Activated B cell treated with CpG ODN at 0.5 μM for 24 hours (primary cell): ENCODE measurements around the gene ARFGAP3. TPM values are rescaled to one million over a fixed set of nuclear protein-coding genes. Genes with fewer than 3 reads are reported as not detected.

Experiments used
- ATAC-seq: fragments of 200-7000 bp; cut with Tn5 transposase; one replicate; pipeline ENCODE4 v1.10.0; 2021; ENCODE audit warnings: low read depth, mild to moderate bottlenecking, moderate library complexity
- CTCF ChIA-PET: fragments of 350-600 bp; sonication (Branson Sonifier 250); formaldehyde crosslinking; loops from one replicate; lab custom pipeline; 2021; ENCODE audit warnings: antibody characterized with exemption; lab: Charles Lee
- POLR2A ChIA-PET: fragments of 350-600 bp; sonication (Branson Sonifier 250); formaldehyde crosslinking; loops from one replicate; lab custom pipeline; 2021; ENCODE audit warnings: antibody characterized with exemption; lab: Charles Lee
- DNase-seq: peaks from one replicate; pipeline ENCODE4 v3.0.0; 2022
- H3K27ac Mint-ChIP-seq: one replicate; pipeline ENCODE4 v1.8.0; 2020; ENCODE audit warnings: mixed read lengths
- H3K27me3 Mint-ChIP-seq: one replicate; pipeline ENCODE4 v1.8.0; 2021; ENCODE audit warnings: mixed read lengths
- H3K36me3 Mint-ChIP-seq: one replicate; pipeline ENCODE4 v1.8.0; 2021; ENCODE audit warnings: low read depth, mixed read lengths
- H3K4me1 Mint-ChIP-seq: one replicate; pipeline ENCODE4 v1.8.0; 2021; ENCODE audit warnings: mixed read lengths
- H3K4me3 Mint-ChIP-seq: one replicate; pipeline ENCODE4 v1.8.0; 2020; ENCODE audit warnings: mild to moderate bottlenecking, mixed read lengths
- H3K9me3 Mint-ChIP-seq: one replicate; pipeline ENCODE4 v1.8.0; 2020; ENCODE audit warnings: mixed read lengths
- intact Hi-C: fragments of 100-400 bp; cut with micrococcal nuclease; formaldehyde crosslinking; loops from one replicate; pipeline ENCODE4 v1.15.1; 2024
- total RNA-seq: library from RNA; stranded (reverse); gene quantifications from 2 replicates; pipeline ENCODE4 v1.2.3, GENCODE V29; 2022
- TF ChIP-seq, protein P1 (sequence below): fragments of 200-600 bp; IDR thresholded peaks from one replicate; pipeline ENCODE4 v1.8.0; 2022; ENCODE audit warnings: antibody characterized with exemption, mild to moderate bottlenecking

The ARFGAP3 gene
- total RNA-seq, 1 donor from 2014 or later, result 35.2 TPM

DNA sequence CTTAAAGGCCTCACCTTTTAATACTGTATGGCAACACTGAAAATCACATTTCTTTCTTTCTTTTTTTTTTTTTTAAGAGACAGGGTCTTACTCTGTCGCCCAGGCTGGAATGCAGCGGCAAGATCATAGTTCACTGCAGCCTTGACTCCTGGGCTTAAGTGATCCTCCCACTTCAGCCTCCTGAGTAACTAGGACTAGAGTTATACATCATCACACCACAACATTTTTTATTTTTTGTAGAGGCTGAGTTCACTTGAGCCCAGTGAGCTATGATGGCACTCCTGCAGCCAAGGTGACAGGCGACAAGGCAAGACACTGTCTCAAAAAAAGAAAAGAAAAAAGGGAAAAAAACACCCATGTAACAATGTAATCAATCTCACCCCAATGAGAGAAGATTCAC, 10.0 kb downstream of the ARFGAP3 start:
- TF ChIP-seq, protein P1, sequence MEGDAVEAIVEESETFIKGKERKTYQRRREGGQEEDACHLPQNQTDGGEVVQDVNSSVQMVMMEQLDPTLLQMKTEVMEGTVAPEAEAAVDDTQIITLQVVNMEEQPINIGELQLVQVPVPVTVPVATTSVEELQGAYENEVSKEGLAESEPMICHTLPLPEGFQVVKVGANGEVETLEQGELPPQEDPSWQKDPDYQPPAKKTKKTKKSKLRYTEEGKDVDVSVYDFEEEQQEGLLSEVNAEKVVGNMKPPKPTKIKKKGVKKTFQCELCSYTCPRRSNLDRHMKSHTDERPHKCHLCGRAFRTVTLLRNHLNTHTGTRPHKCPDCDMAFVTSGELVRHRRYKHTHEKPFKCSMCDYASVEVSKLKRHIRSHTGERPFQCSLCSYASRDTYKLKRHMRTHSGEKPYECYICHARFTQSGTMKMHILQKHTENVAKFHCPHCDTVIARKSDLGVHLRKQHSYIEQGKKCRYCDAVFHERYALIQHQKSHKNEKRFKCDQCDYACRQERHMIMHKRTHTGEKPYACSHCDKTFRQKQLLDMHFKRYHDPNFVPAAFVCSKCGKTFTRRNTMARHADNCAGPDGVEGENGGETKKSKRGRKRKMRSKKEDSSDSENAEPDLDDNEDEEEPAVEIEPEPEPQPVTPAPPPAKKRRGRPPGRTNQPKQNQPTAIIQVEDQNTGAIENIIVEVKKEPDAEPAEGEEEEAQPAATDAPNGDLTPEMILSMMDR, result no peak
- Mint-ChIP-seq H3K27ac (no peak overlapping the region), H3K27me3 (no peaks in the 10 kb centered on the region), H3K4me1 (no peaks in the 10 kb centered on the region), H3K9me3 (no peaks in the 10 kb centered on the region), H3K4me3 (no peak overlapping the region), H3K36me3 (peaks cover 40% of the 10 kb centered on the region)
- CTCF ChIA-PET, result no interaction called here
- POLR2A ChIA-PET, result no interaction called here
- ATAC-seq, result no peak
- DNase-seq, result no peak
- intact Hi-C loops, result no loop called here

DNA sequence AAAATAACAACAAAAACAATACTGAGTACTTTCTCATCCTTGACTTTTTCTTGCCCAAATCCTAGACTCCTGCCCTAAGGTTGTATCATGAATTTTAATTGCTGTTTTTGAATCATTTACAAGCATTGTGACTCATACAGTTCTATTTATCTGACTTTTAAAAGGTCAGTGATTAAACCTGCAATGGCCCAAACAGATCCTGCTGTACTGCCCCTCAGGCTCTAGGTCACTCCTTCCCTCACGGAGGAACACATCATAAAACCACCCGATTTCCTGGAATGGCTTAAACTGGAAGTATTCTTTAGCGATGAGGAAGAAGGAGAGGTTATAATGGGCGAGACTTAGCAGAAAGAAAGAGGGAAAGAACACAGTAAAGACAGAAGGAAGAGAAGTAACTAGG, 12.3 kb downstream of the ARFGAP3 start:
- ChIA-PET POLR2A (no interaction called here), CTCF (interaction anchor here (1.0 kb wide), 1 partner anchor 23 kb away, joined by 3 read pairs; no protein-coding TSS in a partner anchor)
- H3K4me3 Mint-ChIP-seq, result no peak overlapping the region

DNA sequence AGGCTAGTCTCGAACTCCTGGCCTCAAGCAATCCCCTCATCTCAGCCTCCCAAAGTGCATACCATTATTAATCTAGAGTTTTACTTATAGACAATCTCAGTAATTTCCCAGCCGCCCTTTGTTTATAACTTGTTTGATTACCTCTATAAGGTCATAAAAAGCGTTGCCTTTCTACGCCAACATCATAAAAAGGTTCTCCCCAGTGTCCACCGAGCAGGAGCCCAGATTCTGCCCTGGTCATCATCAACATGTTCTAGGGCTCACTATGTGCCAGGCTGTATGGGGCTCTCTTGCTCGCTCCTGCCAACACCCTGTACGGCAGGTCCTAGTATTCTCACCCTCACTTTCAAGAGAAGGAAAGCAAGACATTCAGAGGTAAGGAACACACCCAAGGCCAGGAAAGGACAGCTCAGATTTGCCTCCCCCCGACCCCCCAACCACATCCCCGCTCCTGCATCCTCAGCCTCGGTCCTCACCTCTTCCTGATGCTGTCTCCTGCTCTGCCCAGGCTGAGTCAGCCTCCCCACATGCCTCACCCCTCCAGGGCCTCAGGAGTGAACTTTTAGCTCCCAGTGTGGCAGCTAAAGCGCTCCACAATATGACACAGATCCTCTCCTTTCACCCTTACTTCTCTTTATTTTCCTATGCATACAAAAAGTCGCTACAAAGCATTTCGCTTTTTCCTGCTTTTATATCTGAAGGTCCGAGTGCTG, 14.3 kb downstream of the ARFGAP3 start:
- no peak overlapping the region for H3K27ac Mint-ChIP-seq
- no peaks in the 10 kb centered on the region for H3K27me3 Mint-ChIP-seq
- ATAC-seq (no peak), DNase-seq (no peak)
- CTCF ChIA-PET, result no interaction called here
- H3K9me3 Mint-ChIP-seq, result no peaks in the 10 kb centered on the region
- TF ChIP-seq, protein P1, result no peak
- intact Hi-C loops, result no loop called here
- H3K4me1 Mint-ChIP-seq, result peaks cover 3% of the 10 kb centered on the region
- H3K4me3 Mint-ChIP-seq, result no peak overlapping the region
- peaks cover 58% of the 10 kb centered on the region for H3K36me3 Mint-ChIP-seq
- POLR2A ChIA-PET, result interaction anchor here (0.5 kb wide), 1 partner anchor 204 kb away, joined by 5 read pairs; no protein-coding TSS in a partner anchor

More for the DNA sequence above, 12.3 kb downstream of the ARFGAP3 start:
- Mint-ChIP-seq H3K27me3 (no peaks in the 10 kb centered on the region), H3K4me1 (peaks cover 3% of the 10 kb centered on the region), H3K9me3 (no peaks in the 10 kb centered on the region), H3K36me3 (peaks cover 54% of the 10 kb centered on the region), H3K27ac (no peak overlapping the region)
- no peak for ATAC-seq
- TF ChIP-seq, protein P1, result no peak
- intact Hi-C loops, result no loop called here
- no peak for DNase-seq

DNA sequence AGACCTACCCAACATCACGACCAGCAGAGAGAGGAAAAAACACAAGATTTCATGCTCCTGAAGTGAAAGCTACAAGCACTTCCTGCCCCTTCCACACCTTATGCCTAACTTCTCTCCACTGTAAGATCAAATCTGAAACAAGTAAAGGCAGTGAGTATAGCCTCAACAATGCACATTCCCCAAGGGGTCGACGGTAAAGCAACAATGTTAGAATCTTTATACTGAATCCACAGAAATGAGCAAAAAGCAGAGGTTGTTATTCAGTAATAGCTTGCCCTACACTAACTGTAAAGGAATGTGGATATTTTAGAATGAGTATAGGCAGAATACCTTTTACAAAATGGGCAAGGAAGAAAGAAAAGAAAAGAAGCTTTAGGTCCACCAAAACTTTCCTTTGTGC, 15.6 kb downstream of the ARFGAP3 start:
- POLR2A ChIA-PET, result no interaction called here
- peaks cover 57% of the 10 kb centered on the region for H3K36me3 Mint-ChIP-seq

DNA sequence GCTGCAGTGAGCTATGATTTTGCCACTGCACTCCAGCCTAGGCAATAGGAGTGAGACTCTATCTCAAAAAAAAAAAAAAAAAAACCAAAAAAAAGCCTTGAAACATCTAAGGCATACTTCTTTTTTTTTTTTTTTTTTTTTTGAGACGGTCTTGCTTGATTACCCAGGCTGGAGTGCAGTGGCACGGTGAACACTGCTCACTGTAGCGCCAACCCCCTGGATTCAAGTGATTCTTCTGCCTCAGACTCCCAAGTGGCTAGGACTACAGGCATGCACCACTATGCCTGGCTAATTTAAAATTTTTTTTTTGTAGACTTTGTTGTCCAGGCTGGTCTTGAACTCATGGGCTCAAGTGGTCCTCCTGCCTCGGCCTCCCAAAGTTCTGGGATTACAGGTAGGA, 19.5 kb downstream of the ARFGAP3 start:
- ATAC-seq, result no peak
- H3K36me3 Mint-ChIP-seq, result peaks cover 61% of the 10 kb centered on the region
- ChIA-PET POLR2A (interaction anchor here (0.6 kb wide), 1 partner anchor 295 kb away, joined by 3 read pairs; no protein-coding TSS in a partner anchor), CTCF (interaction anchor here (1.5 kb wide), 1 partner anchor 13 kb away, joined by 3 read pairs; no protein-coding TSS in a partner anchor)
- H3K27me3 Mint-ChIP-seq, result no peaks in the 10 kb centered on the region
- H3K9me3 Mint-ChIP-seq, result no peaks in the 10 kb centered on the region
- no peak overlapping the region for H3K4me3 Mint-ChIP-seq
- peaks cover 3% of the 10 kb centered on the region for H3K4me1 Mint-ChIP-seq
- DNase-seq, result no peak
- no peak overlapping the region for H3K27ac Mint-ChIP-seq
- intact Hi-C loops, result no loop called here
- TF ChIP-seq, protein P1, result no peak

More for the DNA sequence above, 15.6 kb downstream of the ARFGAP3 start:
- no peaks in the 10 kb centered on the region for H3K27me3 Mint-ChIP-seq
- CTCF ChIA-PET, result interaction anchor here (0.6 to 1.5 kb wide), 2 partner anchors 26 to 296 kb away, joined by 3 to 6 read pairs; no protein-coding TSS in a partner anchor
- TF ChIP-seq, protein P1, result no peak
- H3K4me1 Mint-ChIP-seq, result peaks cover 3% of the 10 kb centered on the region
- no peaks in the 10 kb centered on the region for H3K9me3 Mint-ChIP-seq
- ATAC-seq, result no peak
- no peak overlapping the region for H3K4me3 Mint-ChIP-seq
- H3K27ac Mint-ChIP-seq, result no peak overlapping the region
- no peak for DNase-seq
- intact Hi-C loops, result no loop called here
